ENCODE results near the gene NUBPL.
A peak's percentile ranks its signal among the peaks of the same experiment; 100 is the strongest.
"Not testable (repeated sequence)": the region's sequence is repeated elsewhere in the genome, so short reads cannot be mapped to it uniquely, and the experiment has no call there.

The NUBPL gene

GRCh38 chr14:31881531-31882310 lies 320.5 kb downstream of the NUBPL start:
- in situ Hi-C loops (cut with HindIII; ENCODE audit: low pct_ligation_motif_present, low pct_unique_long_range_greater_than_20kb, low sequenced_read_pairs): no loop called here
- no peak for DNase-seq

DNA sequence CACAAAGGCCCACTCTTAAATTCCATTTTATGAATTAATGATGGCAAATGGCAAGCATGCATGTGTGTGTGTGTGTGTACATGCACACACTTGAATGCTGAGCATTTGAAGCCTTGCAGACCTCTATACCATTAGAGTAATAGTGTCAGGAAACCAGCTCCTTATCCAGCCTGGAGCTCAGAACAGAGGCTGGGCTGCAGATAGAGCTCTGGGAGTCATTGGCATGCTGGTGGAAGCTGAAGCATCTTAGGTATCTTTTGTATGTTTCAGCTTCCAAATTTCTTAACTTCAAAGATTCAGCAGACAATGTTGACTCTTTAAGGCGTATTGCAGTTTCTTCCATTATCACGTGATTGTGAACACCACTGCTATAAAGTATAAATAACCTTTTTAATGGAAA lies 323.0 kb downstream of the NUBPL start:
- DNase-seq: no peak
- in situ Hi-C loops (cut with HindIII; ENCODE audit: low pct_ligation_motif_present, low pct_unique_long_range_greater_than_20kb, low sequenced_read_pairs): no loop called here

- in situ Hi-C loops (cut with HindIII; ENCODE audit: low pct_ligation_motif_present, low pct_unique_long_range_greater_than_20kb, low sequenced_read_pairs): no loop called here
- DNase-seq: peak; percentile 27
Measured at GRCh38 chr14:31884776-31885379, 323.7 kb downstream of the NUBPL start.

DNA sequence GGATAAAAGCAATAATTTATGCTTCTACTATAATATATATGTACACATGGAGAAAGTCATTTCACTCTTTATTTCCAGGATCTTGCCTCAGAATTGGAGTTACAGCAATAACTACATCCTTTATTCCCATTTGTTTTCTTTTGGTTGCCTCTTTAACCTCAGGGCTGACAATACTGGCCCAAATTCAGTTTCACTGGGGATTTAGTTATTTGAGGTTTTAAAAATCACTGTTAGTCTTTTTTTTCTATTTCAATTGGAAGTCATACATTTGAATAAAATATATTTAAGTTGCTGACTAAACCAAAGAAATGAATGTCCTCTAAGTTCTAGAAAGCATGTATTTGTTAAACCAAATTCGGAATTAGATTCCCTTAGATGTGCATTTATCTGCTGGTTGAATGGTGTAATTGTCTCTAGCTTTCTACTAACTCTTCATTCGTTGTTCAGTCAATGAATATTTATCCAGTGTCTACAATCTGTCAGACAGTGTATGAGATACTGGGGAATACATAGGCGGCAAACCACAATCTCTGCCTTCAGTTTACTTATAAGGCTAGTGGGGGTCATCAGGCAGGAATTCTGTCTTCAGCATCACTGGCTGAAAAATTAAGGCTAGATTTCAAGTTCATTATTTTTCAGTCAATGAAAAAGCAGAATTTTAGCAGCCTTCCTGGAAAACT lies 325.1 kb downstream of the NUBPL start:
- in situ Hi-C loops (cut with HindIII; ENCODE audit: low pct_ligation_motif_present, low pct_unique_long_range_greater_than_20kb, low sequenced_read_pairs): no loop called here
- no peak for DNase-seq

GRCh38 chr14:31887929-31888580 lies 326.9 kb downstream of the NUBPL start:
- DNase-seq: no peak
- in situ Hi-C loops (cut with HindIII; ENCODE audit: low pct_ligation_motif_present, low pct_unique_long_range_greater_than_20kb, low sequenced_read_pairs): no loop called here

- DNase-seq: no peak
- in situ Hi-C loops (cut with HindIII; ENCODE audit: low pct_ligation_motif_present, low pct_unique_long_range_greater_than_20kb, low sequenced_read_pairs): no loop called here
Measured at GRCh38 chr14:31889297-31889696, 328.1 kb downstream of the NUBPL start.

DNA sequence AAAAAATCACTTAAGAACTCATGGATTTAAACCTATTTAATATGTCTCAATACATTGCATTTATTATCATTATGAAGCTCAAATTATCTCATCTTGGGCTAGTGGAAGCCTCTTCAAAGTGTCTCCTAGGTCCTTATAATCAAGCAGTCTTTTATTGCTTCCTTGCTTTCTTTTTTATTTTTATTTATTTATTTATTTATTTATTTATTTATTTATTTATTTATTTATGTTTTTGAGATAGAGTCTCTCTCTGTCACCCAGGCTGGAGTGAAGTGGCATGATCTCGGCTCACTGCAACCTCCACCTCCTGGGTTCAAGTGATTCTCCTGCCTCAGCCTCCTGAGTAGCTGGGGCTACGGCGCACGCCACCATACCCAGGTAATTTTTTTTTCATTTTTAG lies 329.0 kb downstream of the NUBPL start:
- DNase-seq; in situ Hi-C loops (cut with HindIII; ENCODE audit: low pct_ligation_motif_present, low pct_unique_long_range_greater_than_20kb, low sequenced_read_pairs): not testable (repeated sequence)

DNA sequence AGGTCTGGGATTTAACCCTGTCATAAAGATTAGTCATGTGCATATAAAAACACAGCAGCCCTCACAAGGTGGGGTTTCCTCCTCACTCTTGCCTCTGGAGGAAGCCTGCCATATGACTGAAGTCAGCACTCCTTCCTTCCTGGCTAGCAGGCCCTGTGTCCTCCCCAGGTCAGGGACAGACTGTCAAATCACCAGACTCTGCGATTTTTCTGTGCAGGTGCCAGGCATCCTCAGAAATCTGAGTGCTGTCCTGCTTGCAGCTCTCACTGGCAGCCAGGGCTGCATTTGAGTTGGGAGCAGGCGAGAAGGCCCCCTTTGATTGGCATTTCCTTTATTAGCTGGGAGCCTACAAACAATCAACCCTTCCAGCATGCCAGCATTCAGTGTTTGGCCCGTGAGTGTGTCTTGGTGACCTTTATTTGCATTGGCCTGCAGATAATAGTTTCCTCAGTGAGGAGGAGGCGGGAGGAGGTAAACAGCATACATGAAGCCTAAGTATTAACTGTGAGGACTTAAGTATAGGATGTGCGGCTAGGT lies 332.1 kb downstream of the NUBPL start:
- in situ Hi-C loops (cut with HindIII; ENCODE audit: low pct_ligation_motif_present, low pct_unique_long_range_greater_than_20kb, low sequenced_read_pairs): no loop called here
- DNase-seq: no peak

GRCh38 chr14:31894351-31894750 lies 333.1 kb downstream of the NUBPL start:
- no peak for DNase-seq
- in situ Hi-C loops (cut with HindIII; ENCODE audit: low pct_ligation_motif_present, low pct_unique_long_range_greater_than_20kb, low sequenced_read_pairs): no loop called here

DNA sequence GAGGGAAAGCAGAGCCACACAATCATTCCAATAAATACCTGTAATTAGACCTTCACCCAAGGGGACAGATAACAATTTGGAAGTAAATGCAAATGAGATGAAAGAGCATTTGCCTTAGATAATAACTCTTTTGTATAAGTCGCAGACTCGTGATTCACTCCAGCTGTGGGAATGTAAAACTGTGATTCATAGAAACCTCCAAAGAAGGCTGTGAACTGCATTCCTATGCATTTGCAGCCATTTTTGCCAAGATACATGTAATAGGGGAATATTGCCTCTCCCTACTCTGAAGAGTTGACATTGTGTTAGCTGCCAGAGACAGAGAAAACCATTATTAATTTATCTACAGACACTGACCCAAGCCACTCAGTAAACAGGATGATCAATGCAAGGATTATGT lies 334.0 kb downstream of the NUBPL start:
- in situ Hi-C loops (cut with HindIII; ENCODE audit: low pct_ligation_motif_present, low pct_unique_long_range_greater_than_20kb, low sequenced_read_pairs): no loop called here
- DNase-seq: no peak

DNA sequence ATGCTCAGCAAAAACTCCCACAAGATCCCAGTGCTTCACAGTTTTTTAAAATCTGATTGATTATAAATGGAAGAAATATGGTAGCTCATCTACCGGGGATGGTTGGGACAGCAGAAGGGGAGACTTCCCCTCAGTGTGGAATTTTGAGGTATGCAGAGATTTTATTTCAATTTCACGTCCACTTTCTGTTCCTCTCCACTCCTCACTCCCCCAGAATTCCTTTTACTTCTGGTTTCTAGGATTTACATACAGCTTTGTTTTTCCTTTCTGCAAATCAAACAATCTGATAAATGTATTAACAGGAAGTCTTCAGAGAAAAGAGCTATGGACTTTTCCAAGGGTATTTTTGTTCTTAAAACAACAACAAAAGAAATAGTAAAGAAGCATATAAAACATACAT lies 334.4 kb downstream of the NUBPL start:
- in situ Hi-C loops (cut with HindIII; ENCODE audit: low pct_ligation_motif_present, low pct_unique_long_range_greater_than_20kb, low sequenced_read_pairs): no loop called here
- DNase-seq: no peak

- in situ Hi-C loops (cut with HindIII; ENCODE audit: low pct_ligation_motif_present, low pct_unique_long_range_greater_than_20kb, low sequenced_read_pairs): no loop called here
- no peak for DNase-seq
Measured at GRCh38 chr14:31897581-31898186, 336.5 kb downstream of the NUBPL start.

DNA sequence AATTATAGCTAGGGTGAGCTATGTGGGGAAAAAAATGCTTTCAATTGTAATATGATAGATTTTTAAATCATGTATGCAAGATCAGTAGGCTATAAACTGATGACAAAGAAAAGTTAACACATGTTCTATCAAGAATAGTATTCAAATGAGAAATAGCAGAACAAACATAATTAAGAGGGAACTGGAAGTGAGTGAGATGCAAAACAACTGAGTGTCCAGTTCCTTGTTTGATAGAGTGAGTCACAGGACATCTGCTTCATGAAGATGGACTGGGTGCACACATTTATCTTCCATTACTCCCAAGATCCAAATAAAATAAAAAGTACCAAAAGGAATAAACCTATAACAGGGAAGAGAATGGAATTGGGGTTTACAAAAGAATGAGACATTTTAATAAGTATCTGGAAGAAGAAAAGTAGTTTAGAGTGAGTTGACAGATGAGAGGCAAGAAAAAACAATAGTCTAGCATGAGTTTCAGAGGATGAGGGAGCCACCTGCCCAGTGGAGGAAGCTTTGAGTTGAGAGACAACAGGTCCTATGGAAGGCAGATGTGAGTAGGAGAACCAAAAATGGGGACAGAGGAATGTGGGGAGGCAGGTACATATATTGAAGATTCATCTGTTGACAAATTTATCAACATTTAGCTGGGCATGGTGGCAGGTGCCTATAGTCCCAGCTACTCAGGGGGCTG lies 337.8 kb downstream of the NUBPL start:
- DNase-seq: no peak
- in situ Hi-C loops (cut with HindIII; ENCODE audit: low pct_ligation_motif_present, low pct_unique_long_range_greater_than_20kb, low sequenced_read_pairs): no loop called here

GRCh38 chr14:31902002-31902401 lies 340.8 kb downstream of the NUBPL start:
- no peak for DNase-seq
- in situ Hi-C loops (cut with HindIII; ENCODE audit: low pct_ligation_motif_present, low pct_unique_long_range_greater_than_20kb, low sequenced_read_pairs): no loop called here

- no peak for DNase-seq
- in situ Hi-C loops (cut with HindIII; ENCODE audit: low pct_ligation_motif_present, low pct_unique_long_range_greater_than_20kb, low sequenced_read_pairs): no loop called here
Measured at GRCh38 chr14:31902945-31903646, 341.9 kb downstream of the NUBPL start.

- DNase-seq: no peak
- in situ Hi-C loops (cut with HindIII; ENCODE audit: low pct_ligation_motif_present, low pct_unique_long_range_greater_than_20kb, low sequenced_read_pairs): no loop called here
Measured at GRCh38 chr14:31909977-31910376, 348.8 kb downstream of the NUBPL start.
